ENCODE data around the gene TICRR. TPM values are rescaled to one million over a fixed set of nuclear protein-coding genes. Genes with fewer than 3 reads are reported as not detected.
A peak's percentile ranks its signal among the peaks of the same experiment; 100 is the strongest.

The TICRR gene
- total RNA-seq, 4 donors from 2014 or later = 0.76 to 1.5 (median 0.99) TPM

GRCh38 chr15:89530976-89531375, 44.3 kb upstream of the TICRR start:
- H3K36me3 ChIP-seq = no peaks in the 10 kb centered on the region
- no peaks in the 10 kb centered on the region for H3K9me3 ChIP-seq
- H3K27ac ChIP-seq = no peak overlapping the region
- DNase-seq (ENCODE audit: low spot score in 2 of 2) = peak in 1 of 2 donors; percentile 40
- no peak overlapping the region for H3K4me3 ChIP-seq
- no peak for TF ChIP-seq EP300 (IDR thresholded peaks at IDR 0.05)
- TF ChIP-seq POLR2A (IDR thresholded peaks at IDR 0.05) = no peak
- TF ChIP-seq CTCF (IDR thresholded peaks at IDR 0.05) = no peak
- no peak for TF ChIP-seq POLR2AphosphoS5 (IDR thresholded peaks at IDR 0.05)
- no peaks in the 10 kb centered on the region for H3K4me1 ChIP-seq
- H3K27me3 ChIP-seq = no peaks in the 10 kb centered on the region
- WGBS = 89% methylated on average over 5 of the region's 5 CpGs

GRCh38 chr15:89531796-89532537, 43.3 kb upstream of the TICRR start:
- no peak for TF ChIP-seq EP300 (IDR thresholded peaks at IDR 0.05)
- TF ChIP-seq CTCF (IDR thresholded peaks at IDR 0.05) = no peak
- TF ChIP-seq POLR2AphosphoS5 (IDR thresholded peaks at IDR 0.05) = no peak
- TF ChIP-seq POLR2A (IDR thresholded peaks at IDR 0.05) = no peak
- DNase-seq (ENCODE audit: low spot score in 2 of 2) = no peak

DNA sequence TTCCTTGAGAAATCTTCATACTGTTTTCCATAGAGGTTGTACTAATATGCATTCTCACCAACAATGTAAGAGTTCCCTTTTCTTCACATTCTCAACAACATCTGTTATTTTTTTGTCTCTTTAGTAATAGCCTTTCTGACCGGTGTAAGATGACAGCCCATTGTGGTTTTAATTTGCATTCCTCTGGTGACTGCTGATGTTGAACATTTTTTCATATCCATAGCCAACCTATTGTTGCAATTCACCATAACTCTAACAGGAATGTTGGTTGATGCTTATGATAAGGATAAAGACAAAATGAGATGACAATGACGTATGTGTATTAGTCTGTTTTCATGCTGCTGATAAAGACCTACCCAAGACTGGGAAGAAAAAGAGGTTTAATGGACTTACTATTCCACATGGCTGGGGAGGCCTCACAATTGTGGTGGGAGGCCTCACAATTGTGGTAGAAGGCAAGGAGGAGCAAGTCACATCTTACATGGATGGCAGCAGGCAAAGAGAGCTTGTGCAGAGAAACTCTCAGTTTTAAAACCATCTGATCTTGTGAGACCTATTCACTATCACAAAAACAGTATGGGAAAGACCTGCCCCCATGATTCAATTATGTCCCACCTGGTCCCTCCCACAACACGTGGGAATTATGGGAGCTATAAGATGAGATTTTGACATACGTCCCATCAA, 41.3 kb upstream of the TICRR start:
- no peak overlapping the region for H3K4me3 ChIP-seq
- no peak for DNase-seq (ENCODE audit: low spot score in 2 of 2)
- no peaks in the 10 kb centered on the region for H3K9me3 ChIP-seq
- TF ChIP-seq POLR2AphosphoS5 (IDR thresholded peaks at IDR 0.05) = no peak
- no peak for TF ChIP-seq POLR2A (IDR thresholded peaks at IDR 0.05)
- TF ChIP-seq CTCF (IDR thresholded peaks at IDR 0.05) = no peak
- no peak for TF ChIP-seq EP300 (IDR thresholded peaks at IDR 0.05)
- H3K36me3 ChIP-seq = no peaks in the 10 kb centered on the region
- H3K27me3 ChIP-seq = no peaks in the 10 kb centered on the region
- H3K4me1 ChIP-seq = no peaks in the 10 kb centered on the region
- no peak overlapping the region for H3K27ac ChIP-seq
- 84% methylated on average over 4 of the region's 4 CpGs for WGBS

More at GRCh38 chr15:89531796-89532537, 43.3 kb upstream of the TICRR start:
- H3K9me3 ChIP-seq = no peaks in the 10 kb centered on the region
- no peaks in the 10 kb centered on the region for H3K27me3 ChIP-seq
- 72% methylated on average over 6 of the region's 6 CpGs for WGBS
- H3K4me3 ChIP-seq = no peak overlapping the region
- H3K36me3 ChIP-seq = no peaks in the 10 kb centered on the region
- H3K4me1 ChIP-seq = no peaks in the 10 kb centered on the region
- H3K27ac ChIP-seq = no peak overlapping the region

GRCh38 chr15:89539027-89539426, 36.2 kb upstream of the TICRR start:
- no peak overlapping the region for H3K4me3 ChIP-seq
- H3K27me3 ChIP-seq = peaks cover 9% of the 10 kb centered on the region
- WGBS = 82% methylated on average over 2 of the region's 2 CpGs
- H3K4me1 ChIP-seq = no peaks in the 10 kb centered on the region
- no peak overlapping the region for H3K27ac ChIP-seq
- H3K9me3 ChIP-seq = no peaks in the 10 kb centered on the region
- no peaks in the 10 kb centered on the region for H3K36me3 ChIP-seq
- no peak for DNase-seq (ENCODE audit: low spot score in 2 of 2)
- TF ChIP-seq EP300 (IDR thresholded peaks at IDR 0.05) = no peak
- TF ChIP-seq CTCF (IDR thresholded peaks at IDR 0.05) = no peak
- no peak for TF ChIP-seq POLR2AphosphoS5 (IDR thresholded peaks at IDR 0.05)
- TF ChIP-seq POLR2A (IDR thresholded peaks at IDR 0.05) = no peak

DNA sequence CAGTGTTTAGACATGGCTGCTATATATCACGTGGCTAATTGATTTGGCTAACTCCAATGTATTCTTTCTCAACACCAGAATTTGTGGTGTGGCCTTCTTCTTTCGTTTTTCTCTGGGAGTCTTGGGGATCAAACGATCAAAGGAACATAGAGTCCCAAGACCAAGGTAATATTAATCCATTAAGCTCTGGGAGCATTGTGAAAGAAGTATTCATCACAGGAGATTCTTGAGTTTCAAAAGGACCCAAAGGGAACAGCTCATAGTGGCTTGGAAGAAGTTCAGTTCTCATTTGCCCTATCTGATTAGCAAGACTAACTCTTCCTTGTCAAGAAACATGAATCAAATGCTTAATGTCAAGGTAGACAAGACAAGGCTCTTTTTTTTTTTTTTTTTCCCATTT, 32.9 kb upstream of the TICRR start:
- Histone ChIP-seq H3K27ac (no peak overlapping the region), H3K9me3 (no peaks in the 10 kb centered on the region), H3K4me3 (no peak overlapping the region), H3K4me1 (no peaks in the 10 kb centered on the region), H3K36me3 (no peaks in the 10 kb centered on the region), H3K27me3 (peaks cover 16% of the 10 kb centered on the region)
- 75% methylated on average over 3 of the region's 3 CpGs for WGBS
- no peak for DNase-seq (ENCODE audit: low spot score in 2 of 2)
- TF ChIP-seq POLR2AphosphoS5 (IDR thresholded peaks at IDR 0.05) (no peak), POLR2A (IDR thresholded peaks at IDR 0.05) (no peak), EP300 (IDR thresholded peaks at IDR 0.05) (no peak)

Data from suprapubic skin (tissue), 4 donors.